IPS-20b (cell line): ENCODE measurements around the gene FERMT3.
A peak's percentile ranks its signal among the peaks of the same experiment; 100 is the strongest.

Experiments used
- H3K27ac ChIP-seq: one replicate; pipeline ENCODE4 v1.5.1; 2013; ENCODE audit warnings: low read length
- H3K27me3 ChIP-seq: 2 replicates; pipeline ENCODE4 v1.6.1; 2013; ENCODE audit warnings: mild to moderate bottlenecking, low read length, inconsistent platforms; ENCODE audit not compliant: insufficient read depth
- H3K36me3 ChIP-seq: 2 replicates; pipeline ENCODE4 v1.6.1; 2013; ENCODE audit warnings: low read depth, mild to moderate bottlenecking, inconsistent platforms, low read length, moderate library complexity; ENCODE audit not compliant: insufficient read depth
- H3K4me1 ChIP-seq: 2 replicates; pipeline ENCODE4 v1.6.1; 2013; ENCODE audit warnings: mild to moderate bottlenecking, control low read depth, inconsistent platforms, low read length, moderate library complexity; ENCODE audit not compliant: insufficient read depth
- H3K4me3 ChIP-seq: 2 replicates; pipeline ENCODE4 v1.5.1; 2013; ENCODE audit warnings: mild to moderate bottlenecking, low read length, inconsistent platforms
- H3K9ac ChIP-seq: 2 replicates; pipeline ENCODE4 v1.6.1; 2013; ENCODE audit warnings: low read depth, mild to moderate bottlenecking, inconsistent platforms, low read length, moderate library complexity
- H3K9me3 ChIP-seq: 2 replicates; pipeline ENCODE4 v1.6.1; 2013; ENCODE audit warnings: mild to moderate bottlenecking, low read depth, low read length, inconsistent platforms; ENCODE audit not compliant: insufficient read depth

FERMT3 gene

GRCh38 chr11:64176751-64177150 lies 29.8 kb upstream of the FERMT3 start:
- H3K4me1 ChIP-seq: peaks cover 2% of the 10 kb centered on the region; the same call in 1 of the 2 replicates
- no peak overlapping the region for H3K9ac ChIP-seq

GRCh38 chr11:64178203-64178602 lies 28.3 kb upstream of the FERMT3 start:
- 0 out of 2 replicates have a peak, but pooled peaks cover 5% of the 10 kb centered on the region for H3K36me3 ChIP-seq
- H3K4me3 ChIP-seq: no peak overlapping the region
- peaks cover 4% of the 10 kb centered on the region; the same call in 1 of the 2 replicates for H3K4me1 ChIP-seq

More at GRCh38 chr11:64176751-64177150, 29.8 kb upstream of the FERMT3 start:
- Histone ChIP-seq H3K9me3 (no peaks in the 10 kb centered on the region; the same call in 1 of the 2 replicates), H3K27ac (no peak overlapping the region), H3K4me3 (no peak overlapping the region), H3K27me3 (no peaks in the 10 kb centered on the region), H3K36me3 (0 out of 2 replicates have a peak, but pooled peaks cover 5% of the 10 kb centered on the region)

GRCh38 chr11:64178951-64179639 lies 27.4 kb upstream of the FERMT3 start:
- Histone ChIP-seq H3K9me3 (no peaks in the 10 kb centered on the region), H3K27ac (no peak overlapping the region), H3K27me3 (no peaks in the 10 kb centered on the region), H3K4me3 (no peak overlapping the region), H3K9ac (no peak overlapping the region), H3K36me3 (0 out of 2 replicates have a peak, but pooled peaks cover 5% of the 10 kb centered on the region), H3K4me1 (peaks cover 4% of the 10 kb centered on the region; the same call in 1 of the 2 replicates)

More at GRCh38 chr11:64178203-64178602, 28.3 kb upstream of the FERMT3 start:
- Histone ChIP-seq H3K27me3 (no peaks in the 10 kb centered on the region), H3K9ac (no peak overlapping the region), H3K9me3 (no peaks in the 10 kb centered on the region; the same call in 1 of the 2 replicates), H3K27ac (no peak overlapping the region)

GRCh38 chr11:64180891-64181290 lies 25.6 kb upstream of the FERMT3 start:
- no peaks in the 10 kb centered on the region for H3K9me3 ChIP-seq
- peaks cover 4% of the 10 kb centered on the region; the same call in 1 of the 2 replicates for H3K4me1 ChIP-seq
- H3K27ac ChIP-seq: no peak overlapping the region
- H3K36me3 ChIP-seq: 0 out of 2 replicates have a peak, but pooled peaks cover 5% of the 10 kb centered on the region
- H3K27me3 ChIP-seq: no peaks in the 10 kb centered on the region
- H3K4me3 ChIP-seq: no peak overlapping the region
- H3K9ac ChIP-seq: no peak overlapping the region

- H3K4me1 ChIP-seq: peaks cover 4% of the 10 kb centered on the region; the same call in 1 of the 2 replicates
- H3K27ac ChIP-seq: no peak overlapping the region
- no peaks in the 10 kb centered on the region for H3K27me3 ChIP-seq
- 0 out of 2 replicates have a peak, but pooled peaks cover 5% of the 10 kb centered on the region for H3K36me3 ChIP-seq
- peak overlapping the region; percentile 47; the same call in 1 of the 2 replicates for H3K9ac ChIP-seq
- H3K9me3 ChIP-seq: no peaks in the 10 kb centered on the region
- peak overlapping the region; percentile 27 for H3K4me3 ChIP-seq
Measured at GRCh38 chr11:64181506-64182411, 24.8 kb upstream of the FERMT3 start.

GRCh38 chr11:64183890-64184289 lies 22.6 kb upstream of the FERMT3 start:
- H3K27me3 ChIP-seq: no peaks in the 10 kb centered on the region
- H3K9me3 ChIP-seq: no peaks in the 10 kb centered on the region
- H3K27ac ChIP-seq: no peak overlapping the region
- peak overlapping the region; percentile 24; the same call in 1 of the 2 replicates for H3K4me3 ChIP-seq
- H3K9ac ChIP-seq: no peak overlapping the region
- peaks cover 4% of the 10 kb centered on the region; the same call in 1 of the 2 replicates for H3K4me1 ChIP-seq
- H3K36me3 ChIP-seq: peaks cover 7% of the 10 kb centered on the region

- Histone ChIP-seq H3K27me3 (no peaks in the 10 kb centered on the region), H3K9ac (peak overlapping the region; percentile 97), H3K36me3 (peaks cover 17% of the 10 kb centered on the region), H3K9me3 (no peaks in the 10 kb centered on the region), H3K4me1 (peaks cover 4% of the 10 kb centered on the region; the same call in 1 of the 2 replicates), H3K27ac (peak overlapping the region; percentile 96), H3K4me3 (peak overlapping the region; percentile 88)
Measured at GRCh38 chr11:64185175-64185692, 21.3 kb upstream of the FERMT3 start.

GRCh38 chr11:64185693-64186491 lies 20.6 kb upstream of the FERMT3 start, which contains the start of gene STIP1:
TSS of gene STIP1 (plus strand) at chr11:64186171. CDS start at chr11:64186262, 91 bp downstream.
- Histone ChIP-seq H3K9ac (peak within 1 kb of the TSS; percentile 97), H3K36me3 (peaks cover 22% of the 10 kb centered on the region), H3K9me3 (no peaks in the 10 kb centered on the region), H3K4me1 (peaks cover 4% of the 10 kb centered on the region; the same call in 1 of the 2 replicates), H3K27me3 (no peaks in the 10 kb centered on the region), H3K27ac (peak within 1 kb of the TSS; percentile 96), H3K4me3 (peak within 1 kb of the TSS; percentile 88)

- Histone ChIP-seq H3K9me3 (no peaks in the 10 kb centered on the region), H3K27ac (no peak overlapping the region), H3K4me3 (no peak overlapping the region), H3K9ac (no peak overlapping the region), H3K27me3 (no peaks in the 10 kb centered on the region), H3K36me3 (peaks cover 22% of the 10 kb centered on the region), H3K4me1 (peaks cover 4% of the 10 kb centered on the region; the same call in 1 of the 2 replicates)
Measured at GRCh38 chr11:64186492-64187165, 19.9 kb upstream of the FERMT3 start.

GRCh38 chr11:64192434-64192833 lies 14.1 kb upstream of the FERMT3 start:
- Histone ChIP-seq H3K36me3 (peaks cover 75% of the 10 kb centered on the region), H3K4me3 (no peak overlapping the region), H3K9ac (no peak overlapping the region), H3K9me3 (no peaks in the 10 kb centered on the region; the same call in 1 of the 2 replicates), H3K27ac (no peak overlapping the region), H3K27me3 (no peaks in the 10 kb centered on the region), H3K4me1 (no peaks in the 10 kb centered on the region)
